GM12878 (cell line): Measurements from ENCODE around the gene WDR91. TPM values are rescaled to one million over a fixed set of nuclear protein-coding genes. Genes with fewer than 3 reads are reported as not detected.
A peak's percentile ranks its signal among the peaks of the same experiment; 100 is the strongest.

Source experiments
- ATAC-seq: fragments of 200-7000 bp; cut with Tn5 transposase; 3 replicates; pipeline ENCODE4 v1.9.1; 2020; ENCODE audit warnings: mild to moderate bottlenecking, moderate library complexity
- BruUV-seq: library from RNA; stranded (reverse); fragments of 400-500 nt; replicated peaks from 2 replicates; lab custom pipeline; 2021; lab: Mats Ljungman, UMichigan
- CTCF ChIA-PET: fragments of 300-600 bp; sonication (Branson Sonifier 250); formaldehyde crosslinking; extraction: SDS; loops from one replicate; lab custom pipeline; 2021; ENCODE audit warnings: inconsistent platforms; lab: Yijun Ruan, JAX
- POLR2A ChIA-PET: fragments of 350-600 bp; formaldehyde crosslinking; extraction: SDS; loops from one replicate; lab custom pipeline; 2021; ENCODE audit warnings: inconsistent platforms; lab: Charles Lee
- RAD21 ChIA-PET: fragments of 300-600 bp; sonication (Branson Sonifier 250); formaldehyde crosslinking; loops from one replicate; lab custom pipeline; 2023; ENCODE audit warnings: antibody characterized with exemption; ENCODE audit not compliant: unreplicated experiment; lab: Charles Lee
- SMC1A ChIA-PET: fragments of 300-600 bp; sonication (Branson Sonifier 250); formaldehyde crosslinking; loops from one replicate; lab custom pipeline; 2023; ENCODE audit not compliant: unreplicated experiment, uncharacterized antibody; lab: Charles Lee
- DNase-seq: peaks from one replicate; pipeline ENCODE4 v3.0.0-alpha.2; 2011; ENCODE audit warnings: low read depth, low spot score
- FAIRE-seq: peaks from 3 replicates; lab custom pipeline; 2011; peaks lifted over from hg19 to GRCh38; lab: Jason Lieb, UNC
- H2AFZ ChIP-seq: 2 replicates; pipeline ENCODE4 v1.6.0; 2011; ENCODE audit warnings: low read depth, low read length, control low read depth; ENCODE audit not compliant: control insufficient read depth
- H3K27ac ChIP-seq: 2 replicates; pipeline ENCODE4 v1.5.1; 2011; ENCODE audit warnings: control low read depth; ENCODE audit not compliant: control insufficient read depth, insufficient read depth
- H3K27me3 ChIP-seq, 2 experiments: replicated peaks in 1 of 2; 2 replicates each; pipeline versions ENCODE4 v1.6.0 to v1.6.1; 2011; ENCODE audit warnings: low read length in 1 of 2; ENCODE audit not compliant: control insufficient read depth in 2 of 2, insufficient read depth in 2 of 2
- H3K36me3 ChIP-seq, 2 experiments: 2 replicates each; pipeline ENCODE4 v1.5.1; 2011; ENCODE audit warnings: low read length in 1 of 2; ENCODE audit not compliant: control insufficient read depth in 2 of 2, insufficient read depth in 2 of 2
- H3K4me1 ChIP-seq: 2 replicates; pipeline ENCODE4 v1.6.1; 2011; ENCODE audit warnings: mild to moderate bottlenecking, low read length, moderate library complexity, mixed read lengths; ENCODE audit not compliant: control insufficient read depth, insufficient read depth
- H3K4me2 ChIP-seq: 2 replicates; pipeline ENCODE4 v1.6.0; 2011; ENCODE audit warnings: control low read depth; ENCODE audit not compliant: control insufficient read depth, insufficient read depth
- H3K4me3 ChIP-seq: fragments of 200-600 bp; sonication (generic); 2 replicates; pipeline ENCODE4 v1.5.1; 2016
- H3K79me2 ChIP-seq: 2 replicates; pipeline ENCODE4 v1.6.0; 2011; ENCODE audit warnings: low read length; ENCODE audit not compliant: control insufficient read depth, insufficient read depth
- H3K9ac ChIP-seq: 2 replicates; pipeline ENCODE4 v1.8.0; 2011; ENCODE audit warnings: low read length, control low read depth, mixed read lengths; ENCODE audit not compliant: control insufficient read depth, insufficient read depth
- H3K9me3 ChIP-seq: replicated peaks from 3 replicates; pipeline ENCODE4 v1.5.1; 2011; ENCODE audit warnings: mild to moderate bottlenecking, low read length; ENCODE audit not compliant: control insufficient read depth, insufficient read depth
- H4K20me1 ChIP-seq: 2 replicates; pipeline ENCODE4 v1.6.0; 2011; ENCODE audit not compliant: control insufficient read depth, insufficient read depth
- FOXK2 ChIP-seq: fragments of 450-650 bp; IDR thresholded peaks from 2 replicates; pipeline ENCODE4 v1.6.1; 2017; ENCODE audit warnings: mild to moderate bottlenecking, moderate library complexity
- ZBTB40 ChIP-seq: fragments of 450-650 bp; IDR thresholded peaks from 2 replicates; pipeline ENCODE4 v1.6.1; 2016; ENCODE audit warnings: mild to moderate bottlenecking, moderate library complexity, borderline replicate concordance
- WGBS: methylation state at CpG from one replicate; pipeline ENCODE4 v1.1.6; 2016; ENCODE audit warnings: low lambda C conversion rate; ENCODE audit not compliant: insufficient replicate concordance, insufficient coverage; ENCODE audit errors: missing lambda C conversion rate; 5-methylcytosine and 5-hydroxymethylcytosine counted together
- in situ Hi-C: fragments of 300-500 bp; cut with MboI; formaldehyde crosslinking; loops from 9 replicates; pipeline ENCODE4 v1.14.3; 2018; ENCODE audit warnings: mixed read lengths
- intact Hi-C: fragments of 100-400 bp; cut with micrococcal nuclease; formaldehyde crosslinking; loops from one replicate; pipeline ENCODE4 v1.14.2; 2022; ENCODE audit not compliant: unreplicated experiment
- polyA plus RNA-seq, 11 experiments: library from polyadenylated mRNA; depleted of rRNA in 4 of 11; unstranded in 6 of 11; stranded (reverse) in 5 of 11; fragments of >200 nt; fragmentation: Nextera tagmentation in 4 of 11; fragmentation: Illumina TruSeq in 1 of 11; extraction: Ambion mirVana in 4 of 11; extraction: Trizol in 1 of 11; gene quantifications; 1 replicate in 1 of 11; 2 replicates in 10 of 11; pipeline versions ENCODE4 v1.2.1 to v1.2.3, GENCODE V29; 2011 to 2016; ENCODE audit warnings: inconsistent platforms in 2 of 11, missing spikeins in 2 of 11, low read depth in 1 of 11
- total RNA-seq, 4 experiments: library from RNA; depleted of rRNA in 3 of 4; stranded (reverse); fragments of >200 nt in 3 of 4; fragmentation: Illumina TruSeq in 1 of 4; extraction: Trizol in 1 of 4; gene quantifications; 2 replicates each; pipeline versions ENCODE4 v1.2.1 to v1.2.3, GENCODE V29; 2013 to 2021

WDR91 gene
- total and polyA plus RNA-seq, 10 of the 15 experiments (the other 5 are each of a cell fraction or from before 2014, with no cell fraction given): 7.6 to 83.3 (median 16.5) TPM

GRCh38 chr7:135192914-135193536, 18.3 kb downstream of the WDR91 start:
- SMC1A ChIA-PET: no interaction called here
- DNase-seq (no peak), FAIRE-seq (no peak), ATAC-seq (no peak)
- no peak overlapping the region for H3K4me2 ChIP-seq
- no TSS peak for BruUV-seq
- CTCF ChIA-PET: interaction anchor here (1.1 to 10.2 kb wide), 3 partner anchors 14 to 207 kb away, joined by 4 to 135 read pairs (median 108); partner anchors contain the start of genes AGBL3, CYREN and WDR91
- H3K27ac ChIP-seq: no peak overlapping the region
- H3K27me3 ChIP-seq: no peaks in the 10 kb centered on the region
- no peak overlapping the region for H3K9ac ChIP-seq
- no peak overlapping the region for H3K4me3 ChIP-seq
- no peak overlapping the region for H2AFZ ChIP-seq
- H3K79me2 ChIP-seq: peaks cover 9% of the 10 kb centered on the region
- H3K36me3 ChIP-seq: peaks cover 25 to 44% of the 10 kb centered on the region in 2 experiments
- intact Hi-C loops (no loop called here), in situ Hi-C loops (no loop called here)
- no peaks in the 10 kb centered on the region for H3K9me3 ChIP-seq
- peaks cover 15% of the 10 kb centered on the region for H3K4me1 ChIP-seq
- TF ChIP-seq FOXK2 (no peak), ZBTB40 (peak; percentile 70; the same call in 1 of the 2 replicates)
- WGBS: 87% methylated on average over 11 of the region's 11 CpGs
- RAD21 ChIA-PET: interaction anchor here (7.9 kb wide), 1 partner anchor 14 kb away, joined by 230 read pairs; the partner anchor contains the start of gene WDR91
- POLR2A ChIA-PET: interaction anchor here (1.6 to 9.3 kb wide), 3 partner anchors 11 to 55 kb away, joined by 4 to 299 read pairs (median 12); partner anchors contain the start of gene WDR91
- H4K20me1 ChIP-seq: no peaks in the 10 kb centered on the region
